Mesendoderm (in vitro differentiated cells): ENCODE measurements around the gene KRT38.
A peak's percentile ranks its signal among the peaks of the same experiment; 100 is the strongest.

Experiments
- DNase-seq: peaks from one replicate; pipeline ENCODE4 v3.0.0; 2013
- H2AK5ac ChIP-seq: 2 replicates; pipeline ENCODE4 v1.6.1; 2013; ENCODE audit warnings: low read length, inconsistent platforms
- H2BK120ac ChIP-seq: 2 replicates; pipeline ENCODE4 v1.6.1; 2013; ENCODE audit warnings: low read depth, mild to moderate bottlenecking, low read length, moderate library complexity, mixed read lengths
- H2BK15ac ChIP-seq: replicated peaks from 2 replicates; pipeline ENCODE4 v1.6.1; 2013; ENCODE audit warnings: low read depth, mild to moderate bottlenecking, moderate library complexity
- H2BK5ac ChIP-seq: 2 replicates; pipeline ENCODE4 v1.6.1; 2013; ENCODE audit warnings: low read length, inconsistent platforms
- H3K18ac ChIP-seq: 2 replicates; pipeline ENCODE4 v1.6.1; 2013; ENCODE audit warnings: mild to moderate bottlenecking, low read length, mixed read lengths
- H3K23ac ChIP-seq: one replicate; pipeline ENCODE4 v1.6.1; 2013; ENCODE audit warnings: low read length
- H3K27ac ChIP-seq: 2 replicates; pipeline ENCODE4 v1.5.1; 2013; ENCODE audit warnings: low read depth, mild to moderate bottlenecking, inconsistent platforms, low read length, moderate library complexity
- H3K27me3 ChIP-seq: 2 replicates; pipeline ENCODE4 v1.6.1; 2013; ENCODE audit warnings: low read length, control low read depth, mild to moderate bottlenecking, inconsistent platforms; ENCODE audit not compliant: insufficient read depth, poor library complexity
- H3K36me3 ChIP-seq: 2 replicates; pipeline ENCODE4 v1.6.1; 2013; ENCODE audit warnings: low read length, inconsistent platforms; ENCODE audit not compliant: control insufficient read depth, insufficient read depth
- H3K4ac ChIP-seq: one replicate; pipeline ENCODE4 v1.6.1; 2013; ENCODE audit warnings: low read depth, mild to moderate bottlenecking, low read length, moderate library complexity
- H3K4me1 ChIP-seq: 2 replicates; pipeline ENCODE4 v1.6.1; 2013; ENCODE audit warnings: low read depth, low read length, inconsistent platforms; ENCODE audit not compliant: control insufficient read depth
- H3K4me2 ChIP-seq: 2 replicates; pipeline ENCODE4 v1.6.1; 2013; ENCODE audit warnings: low read length
- H3K4me3 ChIP-seq: 2 replicates; pipeline ENCODE4 v1.5.1; 2013; ENCODE audit warnings: mild to moderate bottlenecking, low read length
- H3K56ac ChIP-seq: one replicate; pipeline ENCODE4 v1.6.1; 2013; ENCODE audit warnings: low read length
- H3K79me1 ChIP-seq: 2 replicates; pipeline ENCODE4 v1.6.1; 2013; ENCODE audit warnings: low read length, inconsistent platforms
- H3K79me2 ChIP-seq: 2 replicates; pipeline ENCODE4 v1.6.1; 2013; ENCODE audit warnings: mild to moderate bottlenecking, low read length; ENCODE audit not compliant: control insufficient read depth, insufficient read depth
- H3K9ac ChIP-seq: 2 replicates; pipeline ENCODE4 v1.6.1; 2013; ENCODE audit warnings: low read length, inconsistent platforms
- H4K5ac ChIP-seq: one replicate; pipeline ENCODE4 v1.6.1; 2013; ENCODE audit warnings: low read length
- H4K8ac ChIP-seq: one replicate; pipeline ENCODE4 v1.6.1; 2013; ENCODE audit warnings: low read depth, mild to moderate bottlenecking, control low read depth, low read length, moderate library complexity
- WGBS: extraction: QIAGEN DNeasy Blood & Tissue Kit; methylation state at CpG from one replicate; pipeline ENCODE4 v1.1.7; 2013; ENCODE audit warnings: low lambda C conversion rate, missing lambda C conversion rate; ENCODE audit not compliant: insufficient coverage; ENCODE audit errors: extremely low coverage; 5-methylcytosine and 5-hydroxymethylcytosine counted together

KRT38 gene

DNA sequence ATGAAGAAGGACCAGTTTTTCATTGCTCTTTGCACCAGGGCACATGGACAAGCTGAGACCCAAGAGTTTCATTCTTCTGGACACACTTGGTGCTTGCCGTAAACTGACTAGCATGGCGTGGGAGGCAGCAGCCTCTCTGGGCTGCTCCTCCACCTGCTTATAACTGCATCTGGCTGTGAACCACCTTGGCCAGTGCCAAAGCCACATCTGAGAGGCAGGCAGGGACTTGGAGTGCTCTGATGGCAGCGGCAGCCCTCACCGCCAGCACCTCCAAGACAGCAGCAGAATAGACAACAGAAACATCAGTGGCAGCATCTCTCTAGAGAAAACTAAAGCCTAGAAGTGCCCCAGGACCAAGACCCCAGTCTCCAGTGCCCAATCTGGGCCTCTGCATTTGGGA, 21.1 kb downstream of the KRT38 start:
- Histone ChIP-seq H3K4ac (no peak overlapping the region), H3K18ac (no peak overlapping the region), H3K27me3 (no peaks in the 10 kb centered on the region), H3K4me2 (no peak overlapping the region), H3K9ac (no peak overlapping the region), H2BK15ac (no peak overlapping the region), H3K27ac (no peak overlapping the region), H3K56ac (no peak overlapping the region), H3K36me3 (no peaks in the 10 kb centered on the region), H2AK5ac (no peak overlapping the region), H3K4me3 (no peak overlapping the region), H3K23ac (no peak overlapping the region), H3K4me1 (no peaks in the 10 kb centered on the region), H4K5ac (no peak overlapping the region), H3K79me1 (no peaks in the 10 kb centered on the region), H2BK5ac (no peak overlapping the region), H4K8ac (no peak overlapping the region), H2BK120ac (no peak overlapping the region), H3K79me2 (no peaks in the 10 kb centered on the region)
- DNase-seq = no peak
- WGBS = no CpG with 5 or more reads among the region's 4 CpGs

- no CpG with 5 or more reads among the region's 7 CpGs for WGBS
- Histone ChIP-seq H3K27ac (no peak overlapping the region), H3K4ac (no peak overlapping the region), H3K18ac (no peak overlapping the region), H2AK5ac (no peak overlapping the region), H3K23ac (no peak overlapping the region), H2BK5ac (no peak overlapping the region), H3K79me2 (no peaks in the 10 kb centered on the region), H2BK120ac (no peak overlapping the region), H4K8ac (no peak overlapping the region), H3K9ac (no peak overlapping the region), H3K56ac (no peak overlapping the region), H3K27me3 (no peaks in the 10 kb centered on the region), H2BK15ac (no peak overlapping the region), H3K4me2 (no peak overlapping the region), H3K4me3 (no peak overlapping the region), H3K4me1 (peaks cover 5% of the 10 kb centered on the region), H4K5ac (no peak overlapping the region), H3K36me3 (no peaks in the 10 kb centered on the region), H3K79me1 (no peaks in the 10 kb centered on the region)
- no peak for DNase-seq
Observed at GRCh38 chr17:41418116-41418860, 22.5 kb downstream of the KRT38 start.

DNA sequence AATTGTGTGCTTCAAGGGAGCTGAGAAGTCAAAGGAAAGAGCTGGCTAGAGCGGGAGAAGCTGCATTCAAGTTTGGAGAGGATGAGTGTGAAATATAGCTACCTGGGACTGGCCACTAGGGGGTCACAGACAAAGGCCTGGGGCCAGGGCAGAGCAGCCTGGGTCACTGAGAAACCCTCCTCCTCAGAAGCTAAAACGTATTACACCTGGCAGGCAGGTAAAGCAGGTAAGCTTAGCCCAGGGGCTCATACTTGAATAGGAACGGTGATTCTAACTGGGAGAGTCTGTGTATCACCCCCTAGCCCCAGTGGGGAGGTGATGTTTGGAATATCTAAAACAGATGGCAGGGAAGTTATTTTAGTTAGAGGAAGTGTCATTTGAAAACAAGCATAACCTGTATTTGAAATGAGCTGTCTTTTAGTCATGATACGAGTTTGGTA, 23.2 kb downstream of the KRT38 start:
- H3K79me2 ChIP-seq = no peaks in the 10 kb centered on the region
- no peak overlapping the region for H2AK5ac ChIP-seq
- H2BK120ac ChIP-seq = no peak overlapping the region
- peak; percentile 65 for DNase-seq
- H3K27me3 ChIP-seq = no peaks in the 10 kb centered on the region
- no peaks in the 10 kb centered on the region for H3K79me1 ChIP-seq
- no peak overlapping the region for H3K27ac ChIP-seq
- H3K4me3 ChIP-seq = no peak overlapping the region
- peaks cover 5% of the 10 kb centered on the region for H3K4me1 ChIP-seq
- H4K5ac ChIP-seq = no peak overlapping the region
- no peak overlapping the region for H3K4ac ChIP-seq
- no peak overlapping the region for H3K4me2 ChIP-seq
- H3K23ac ChIP-seq = no peak overlapping the region
- no peak overlapping the region for H3K9ac ChIP-seq
- no peak overlapping the region for H2BK15ac ChIP-seq
- H4K8ac ChIP-seq = no peak overlapping the region
- no peak overlapping the region for H2BK5ac ChIP-seq
- H3K36me3 ChIP-seq = no peaks in the 10 kb centered on the region
- no peak overlapping the region for H3K56ac ChIP-seq
- WGBS = no CpG with 5 or more reads among the region's 4 CpGs
- H3K18ac ChIP-seq = no peak overlapping the region

DNA sequence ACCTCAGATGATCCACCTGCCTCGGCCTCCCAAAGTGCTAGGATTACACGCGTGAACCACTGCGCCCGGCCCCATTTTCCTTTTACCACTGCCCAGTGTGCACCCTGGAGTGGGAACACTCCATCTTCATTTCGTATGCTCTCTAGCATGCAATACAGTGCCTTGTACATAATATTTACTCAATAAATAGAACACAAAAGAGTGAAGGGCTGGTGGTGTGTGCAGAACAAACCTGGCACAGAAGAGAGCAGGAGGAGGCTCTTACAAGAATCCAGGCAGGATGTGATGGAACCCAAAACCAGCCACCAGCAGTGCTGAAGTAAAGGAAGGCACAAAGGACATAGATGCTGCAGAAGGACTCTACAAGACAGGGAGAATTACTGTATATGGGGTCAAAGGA, 23.7 kb downstream of the KRT38 start:
- Histone ChIP-seq H3K4me3 (no peak overlapping the region), H3K56ac (no peak overlapping the region), H3K4ac (no peak overlapping the region), H3K23ac (no peak overlapping the region), H4K8ac (no peak overlapping the region), H3K27ac (no peak overlapping the region), H3K27me3 (no peaks in the 10 kb centered on the region), H2BK15ac (no peak overlapping the region), H3K9ac (no peak overlapping the region), H3K36me3 (no peaks in the 10 kb centered on the region), H2AK5ac (no peak overlapping the region), H3K4me2 (no peak overlapping the region), H3K79me2 (no peaks in the 10 kb centered on the region), H4K5ac (no peak overlapping the region), H3K79me1 (no peaks in the 10 kb centered on the region), H3K18ac (no peak overlapping the region), H2BK5ac (no peak overlapping the region), H3K4me1 (peaks cover 5% of the 10 kb centered on the region), H2BK120ac (no peak overlapping the region)
- no CpG with 5 or more reads among the region's 6 CpGs for WGBS
- peak; percentile 3 for DNase-seq

GRCh38 chr17:41416479-41416878, 24.3 kb downstream of the KRT38 start:
- WGBS = no CpG with 5 or more reads among the region's 5 CpGs
- H3K4me3 ChIP-seq = no peak overlapping the region
- no peaks in the 10 kb centered on the region for H3K36me3 ChIP-seq
- no peak overlapping the region for H3K23ac ChIP-seq
- H3K79me2 ChIP-seq = no peaks in the 10 kb centered on the region
- H4K5ac ChIP-seq = no peak overlapping the region
- H3K4ac ChIP-seq = no peak overlapping the region
- H3K27ac ChIP-seq = no peak overlapping the region
- no peaks in the 10 kb centered on the region for H3K27me3 ChIP-seq
- no peak overlapping the region for H2BK15ac ChIP-seq
- no peak overlapping the region for H2AK5ac ChIP-seq
- no peak overlapping the region for H3K4me2 ChIP-seq
- H2BK5ac ChIP-seq = no peak overlapping the region
- H3K4me1 ChIP-seq = peaks cover 5% of the 10 kb centered on the region
- no peak overlapping the region for H3K9ac ChIP-seq
- H4K8ac ChIP-seq = no peak overlapping the region
- H3K79me1 ChIP-seq = no peaks in the 10 kb centered on the region
- no peak overlapping the region for H2BK120ac ChIP-seq
- DNase-seq = peak; percentile 52
- no peak overlapping the region for H3K56ac ChIP-seq
- no peak overlapping the region for H3K18ac ChIP-seq

- Histone ChIP-seq H3K56ac (no peak overlapping the region), H3K79me2 (no peaks in the 10 kb centered on the region), H3K4me2 (no peak overlapping the region), H3K9ac (no peak overlapping the region), H3K4ac (no peak overlapping the region), H3K27ac (no peak overlapping the region), H3K4me1 (peaks cover 5% of the 10 kb centered on the region), H2BK15ac (no peak overlapping the region), H2BK120ac (no peak overlapping the region), H4K5ac (no peak overlapping the region), H2BK5ac (no peak overlapping the region), H3K4me3 (no peak overlapping the region), H3K27me3 (no peaks in the 10 kb centered on the region), H3K79me1 (no peaks in the 10 kb centered on the region), H3K18ac (no peak overlapping the region), H2AK5ac (no peak overlapping the region), H3K23ac (no peak overlapping the region), H3K36me3 (no peaks in the 10 kb centered on the region), H4K8ac (no peak overlapping the region)
- no CpG with 5 or more reads among the region's 3 CpGs for WGBS
- peak; percentile 37 for DNase-seq
Observed at GRCh38 chr17:41415833-41416335, 24.9 kb downstream of the KRT38 start.
